ENCODE measurements around the gene TTR. TPM values are rescaled to one million over a fixed set of nuclear protein-coding genes. Genes with fewer than 3 reads are reported as not detected.

Gene TTR
- total and polyA plus RNA-seq, 2 of the 4 experiments (the other 2 are of a cell fraction): not detected

DNA sequence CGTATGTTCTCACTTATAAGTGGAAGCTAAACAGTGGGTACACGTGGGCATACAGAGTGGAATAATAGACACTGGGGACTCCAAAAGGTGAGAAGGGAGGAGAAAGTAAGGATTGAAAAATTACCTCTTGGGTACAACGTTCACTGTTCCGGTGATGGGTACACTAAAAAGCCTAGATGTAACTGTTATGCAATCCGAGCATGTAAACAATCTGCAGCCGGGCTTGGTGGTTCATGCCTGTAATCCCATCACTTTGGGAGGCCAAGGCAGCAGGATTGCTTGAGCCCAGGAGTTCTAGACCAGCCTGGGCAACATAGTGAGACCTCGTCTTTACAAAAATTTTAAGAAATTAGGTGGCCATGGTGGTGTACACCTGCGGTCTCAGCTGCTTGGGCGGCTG lies 33.1 kb upstream of the TTR start:
- H3K36me3 ChIP-seq (ENCODE audit: control insufficient read depth, insufficient read depth, low read length): no peaks in the 10 kb centered on the region
- no peaks in the 10 kb centered on the region for H3K27me3 ChIP-seq (ENCODE audit: control insufficient read depth, insufficient read depth, low read length)
- CTCF ChIA-PET: no interaction called here
- no peak overlapping the region for H4K8ac ChIP-seq (ENCODE audit: low read depth in 2 of 2, low read length in 2 of 2)
- H4K91ac ChIP-seq (ENCODE audit: insufficient read depth, low read depth, low read length): no peak overlapping the region
- POLR2A ChIA-PET (ENCODE audit: unreplicated experiment): no interaction called here
- no peak overlapping the region for H3K14ac ChIP-seq (replicated peaks; ENCODE audit: low read depth, low read length)
- no peak overlapping the region for H2AK9ac ChIP-seq (replicated peaks; ENCODE audit: low read depth, low read length, poor library complexity)
- H3K9me1 ChIP-seq (ENCODE audit: insufficient read depth, low read length): no peaks in the 10 kb centered on the region
- H3K4me2 ChIP-seq (ENCODE audit: low read depth, low read length): no peak overlapping the region
- H2BK120ac ChIP-seq (ENCODE audit: low read depth, low read length): no peak overlapping the region
- no peak overlapping the region for H3K9ac ChIP-seq (ENCODE audit: low read depth, low read length)
- no peak overlapping the region for H2AFZ ChIP-seq (replicated peaks; ENCODE audit: low read length, poor library complexity)
- H4K20me1 ChIP-seq (ENCODE audit: insufficient read depth, low read length): no peaks in the 10 kb centered on the region
- no peak overlapping the region for H3K18ac ChIP-seq (ENCODE audit: low read depth, low read length)
- no peak overlapping the region for H3K4ac ChIP-seq (ENCODE audit: low read depth, low read length)
- no peak overlapping the region for H3K4me3 ChIP-seq (ENCODE audit: insufficient read depth, low read depth, low read length)
- in situ Hi-C loops (cut with MboI; ENCODE audit: low sequenced_read_pairs): loop anchor here (10.0 to 25.0 kb wide), 3 partner anchors 166 to 404 kb away; no protein-coding TSS in a partner anchor
- no peaks in the 10 kb centered on the region for H3K79me1 ChIP-seq (ENCODE audit: low read depth in 1 of 2, low read length in 2 of 2)
- dilution Hi-C loops (cut with HindIII; ENCODE audit: low sequenced_read_pairs, unreplicated experiment): no loop called here
- BruUV-seq (replicated peaks): no TSS peak
- H3K56ac ChIP-seq (ENCODE audit: extremely low read depth, insufficient read depth, low read length): no peak overlapping the region
- H2BK15ac ChIP-seq (ENCODE audit: low read depth, low read length): no peak overlapping the region
- no peaks in the 10 kb centered on the region for H3K4me1 ChIP-seq (ENCODE audit: control insufficient read depth, insufficient read depth, low read length)
- H2AK5ac ChIP-seq (ENCODE audit: low read depth, low read length): no peak overlapping the region
- no peak overlapping the region for H4K5ac ChIP-seq (ENCODE audit: low read depth, low read length)
- no peaks in the 10 kb centered on the region for H3K9me3 ChIP-seq (ENCODE audit: control insufficient read depth, insufficient read depth, low read length)
- DNase-seq (no peak), ATAC-seq (ENCODE audit: low read depth) (no peak)
- H2BK5ac ChIP-seq (ENCODE audit: low read depth, low read length, poor library complexity, severe bottlenecking): no peak overlapping the region
- H3K27ac ChIP-seq (ENCODE audit: insufficient read depth, low read length): no peak overlapping the region
- H3K23ac ChIP-seq (ENCODE audit: low read depth, low read length): no peak overlapping the region
- TF ChIP-seq POLR2A (IDR thresholded peaks at IDR 0.05; ENCODE audit: low read depth, low read length) (no peak), SMC3 (IDR thresholded peaks at IDR 0.05; ENCODE audit: low read depth, low read length) (no peak), MXI1 (IDR thresholded peaks at IDR 0.05; ENCODE audit: borderline replicate concordance, low read depth, low read length) (no peak), RCOR1 (IDR thresholded peaks at IDR 0.05; ENCODE audit: insufficient replicate concordance, low read length) (no peak), MAFK (IDR thresholded peaks at IDR 0.05; ENCODE audit: low read depth, low read length) (no peak), RAD21 (IDR thresholded peaks at IDR 0.05; ENCODE audit: low read length) (no peak), NFE2L2 (IDR thresholded peaks at IDR 0.05; ENCODE audit: low read depth, low read length) (no peak), CEBPB (IDR thresholded peaks at IDR 0.05; ENCODE audit: low read depth, low read length) (no peak), MAZ (IDR thresholded peaks at IDR 0.05; ENCODE audit: borderline replicate concordance, low read depth, low read length) (no peak), USF2 (IDR thresholded peaks at IDR 0.05; ENCODE audit: low read depth, low read length) (no peak), BHLHE40 (IDR thresholded peaks at IDR 0.05; ENCODE audit: low read depth, low read length) (no peak), RFX5 (IDR thresholded peaks at IDR 0.05; ENCODE audit: low read depth, low read length) (no peak), CHD1 (IDR thresholded peaks at IDR 0.05; ENCODE audit: low read depth, low read length) (no peak), FOS (IDR thresholded peaks at IDR 0.05; ENCODE audit: low read depth, low read length) (no peak)
- TF ChIP-seq, protein P1, sequence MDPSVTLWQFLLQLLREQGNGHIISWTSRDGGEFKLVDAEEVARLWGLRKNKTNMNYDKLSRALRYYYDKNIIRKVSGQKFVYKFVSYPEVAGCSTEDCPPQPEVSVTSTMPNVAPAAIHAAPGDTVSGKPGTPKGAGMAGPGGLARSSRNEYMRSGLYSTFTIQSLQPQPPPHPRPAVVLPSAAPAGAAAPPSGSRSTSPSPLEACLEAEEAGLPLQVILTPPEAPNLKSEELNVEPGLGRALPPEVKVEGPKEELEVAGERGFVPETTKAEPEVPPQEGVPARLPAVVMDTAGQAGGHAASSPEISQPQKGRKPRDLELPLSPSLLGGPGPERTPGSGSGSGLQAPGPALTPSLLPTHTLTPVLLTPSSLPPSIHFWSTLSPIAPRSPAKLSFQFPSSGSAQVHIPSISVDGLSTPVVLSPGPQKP (IDR thresholded peaks at IDR 0.05; ENCODE audit: borderline replicate concordance, low read depth, low read length): no peak
- TF ChIP-seq, protein P2, sequence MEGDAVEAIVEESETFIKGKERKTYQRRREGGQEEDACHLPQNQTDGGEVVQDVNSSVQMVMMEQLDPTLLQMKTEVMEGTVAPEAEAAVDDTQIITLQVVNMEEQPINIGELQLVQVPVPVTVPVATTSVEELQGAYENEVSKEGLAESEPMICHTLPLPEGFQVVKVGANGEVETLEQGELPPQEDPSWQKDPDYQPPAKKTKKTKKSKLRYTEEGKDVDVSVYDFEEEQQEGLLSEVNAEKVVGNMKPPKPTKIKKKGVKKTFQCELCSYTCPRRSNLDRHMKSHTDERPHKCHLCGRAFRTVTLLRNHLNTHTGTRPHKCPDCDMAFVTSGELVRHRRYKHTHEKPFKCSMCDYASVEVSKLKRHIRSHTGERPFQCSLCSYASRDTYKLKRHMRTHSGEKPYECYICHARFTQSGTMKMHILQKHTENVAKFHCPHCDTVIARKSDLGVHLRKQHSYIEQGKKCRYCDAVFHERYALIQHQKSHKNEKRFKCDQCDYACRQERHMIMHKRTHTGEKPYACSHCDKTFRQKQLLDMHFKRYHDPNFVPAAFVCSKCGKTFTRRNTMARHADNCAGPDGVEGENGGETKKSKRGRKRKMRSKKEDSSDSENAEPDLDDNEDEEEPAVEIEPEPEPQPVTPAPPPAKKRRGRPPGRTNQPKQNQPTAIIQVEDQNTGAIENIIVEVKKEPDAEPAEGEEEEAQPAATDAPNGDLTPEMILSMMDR (conservative IDR thresholded peaks at IDR 0.05; ENCODE audit: low read depth, low read length): no peak
- no peak overlapping the region for H2BK20ac ChIP-seq (ENCODE audit: low read depth, low read length)
- WGBS, 2 experiments (ENCODE audit: extremely low coverage in 2 of 2, insufficient read length in 1 of 2): 32% methylated on average over 4 of the region's 9 CpGs; no CpG with 5 or more reads in 1 of the 2 experiments
- intact Hi-C loops (cut with micrococcal nuclease): loop anchor here (5.0 kb wide), 2 partner anchors 136 to 399 kb away; no protein-coding TSS in a partner anchor
